H1 (cell line): ENCODE data around the gene SPATA21. TPM values are rescaled to one million over a fixed set of nuclear protein-coding genes. Genes with fewer than 3 reads are reported as not detected.

Source experiments
- ASH2L ChIP-seq: fragments of 200-600, 300-600 bp; sonication (generic); IDR thresholded peaks from one replicate; pipeline ENCODE4 v1.7.1; 2017; ENCODE audit warnings: low read length
- BRCA1 ChIP-seq: IDR thresholded peaks from 2 replicates; pipeline ENCODE4 v1.6.1; 2012; ENCODE audit warnings: low read depth, low read length, improper control_type of control experiment
- CREB1 ChIP-seq: IDR thresholded peaks from 2 replicates; pipeline ENCODE4 v1.6.1; 2012; ENCODE audit warnings: inconsistent platforms
- GABPA ChIP-seq: IDR thresholded peaks from 2 replicates; pipeline ENCODE4 v1.6.1; 2011; ENCODE audit warnings: mild to moderate bottlenecking, low read length, moderate library complexity, borderline replicate concordance; ENCODE audit not compliant: insufficient read depth
- NRF1 ChIP-seq: IDR thresholded peaks from 2 replicates; pipeline ENCODE4 v1.6.1; 2011; ENCODE audit warnings: mild to moderate bottlenecking, low read depth, low read length, improper control_type of control experiment
- TAF7 ChIP-seq: optimal IDR thresholded peaks from 2 replicates; pipeline ENCODE3; 2011; ENCODE audit warnings: low read depth, mild to moderate bottlenecking, inconsistent platforms, low read length, moderate library complexity, borderline replicate concordance
- polyA plus RNA-seq, 7 experiments: library from polyadenylated mRNA; depleted of rRNA in 3 of 7; stranded (reverse) in 5 of 7; unstranded in 2 of 7; fragments of >200 nt in 5 of 7; fragments of 200-250 nt in 2 of 7; gene quantifications; 1 replicate in 5 of 7; 2 replicates in 1 of 7; 4 replicates in 1 of 7; pipeline versions ENCODE4 v1.2.1 to v1.2.3, GENCODE V29; 2011 to 2013; ENCODE audit warnings: missing spikeins in 2 of 7, mixed read lengths in 2 of 7
- total RNA-seq: library from RNA; stranded (reverse); fragmentation: NEBNext Ultra II Directional; extraction: Animal tissue kit (Norgen Biotek cat#: 25700); gene quantifications from 2 replicates; pipeline ENCODE4 v1.2.1, GENCODE V29; 2021

Gene SPATA21
- total and polyA plus RNA-seq, 2 of the 8 experiments (the other 6 are each of a cell fraction or from before 2014, with no cell fraction given): not detected

DNA sequence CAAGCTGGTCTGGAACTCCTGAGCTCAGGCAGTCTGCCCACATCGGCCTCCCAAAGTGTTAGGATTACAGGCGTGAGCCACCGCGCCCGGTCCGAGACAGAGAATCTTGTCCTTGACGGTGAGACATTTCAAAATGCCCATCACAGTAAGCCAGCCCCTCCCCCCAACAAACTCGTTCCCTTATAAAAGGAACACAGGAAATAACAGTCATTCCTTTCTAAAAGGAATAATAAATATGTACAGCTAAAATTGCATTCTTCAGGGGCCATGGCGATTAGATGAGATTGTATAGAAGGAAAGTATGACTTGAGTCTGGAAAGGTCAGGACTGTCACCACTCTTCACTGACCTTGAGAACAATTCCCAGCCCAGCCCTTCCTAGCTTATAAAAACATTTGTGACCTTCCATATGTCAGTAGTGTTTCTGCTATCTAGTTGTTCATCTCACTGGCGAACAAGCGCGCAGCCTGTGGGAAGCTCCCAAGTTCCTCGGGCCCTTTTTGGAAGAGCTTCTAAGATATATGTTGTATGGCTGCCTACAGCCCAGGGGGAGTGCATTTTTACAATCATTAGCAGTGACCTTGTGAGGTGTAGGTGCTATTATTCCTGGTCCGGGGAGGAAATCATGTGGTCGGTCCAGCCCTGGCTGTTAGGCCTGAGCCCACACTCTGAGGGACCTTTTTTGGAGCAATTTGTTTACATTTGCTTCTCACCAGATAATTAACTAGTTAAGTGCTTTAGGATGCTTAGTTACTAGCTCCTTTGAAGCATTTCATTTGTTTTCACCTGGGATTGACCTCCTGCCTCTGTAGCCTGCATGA lies 61.5 kb downstream of the SPATA21 start (continued):
- TF ChIP-seq NRF1: no peak
- no peak for TF ChIP-seq ASH2L
- TF ChIP-seq CREB1: no peak
- TF ChIP-seq BRCA1: no peak
- no peak for TF ChIP-seq GABPA
- no peak for TF ChIP-seq TAF7
